Transverse colon (tissue), 4 donors: ENCODE results near the gene TMEM187. TPM values are rescaled to one million over a fixed set of nuclear protein-coding genes. Genes with fewer than 3 reads are reported as not detected.
A peak's percentile ranks its signal among the peaks of the same experiment; 100 is the strongest.

Experiments used
- DNase-seq: peaks from one replicate; pipeline ENCODE4 v3.0.0-alpha.2; 2019
- H3K27ac ChIP-seq, 4 donors: fragments of 200-600 bp; sonication (generic); 2 replicates each; pipeline ENCODE4 v1.5.1; 2016 to 2018; ENCODE audit warnings: inconsistent platforms in 4 of 4
- H3K27me3 ChIP-seq: fragments of 200-600 bp; sonication (generic); 2 replicates; pipeline ENCODE4 v1.5.1; 2017; ENCODE audit warnings: inconsistent platforms
- H3K36me3 ChIP-seq, 4 donors: fragments of 200-600 bp; sonication (generic); 2 replicates each; pipeline ENCODE4 v1.5.1; 2017 to 2019; ENCODE audit warnings: inconsistent platforms in 4 of 4
- H3K4me1 ChIP-seq, 4 donors: fragments of 200-600 bp; sonication (generic); 2 replicates each; pipeline ENCODE4 v1.5.1; 2017 to 2020; ENCODE audit warnings: inconsistent platforms in 4 of 4
- H3K4me3 ChIP-seq, 4 donors: fragments of 200-600 bp; sonication (generic); 1 replicate in 1 of 4; 2 replicates in 3 of 4; pipeline versions ENCODE4 v1.5.1 to v1.6.1; 2017 to 2019; ENCODE audit warnings: inconsistent platforms in 4 of 4
- H3K9me3 ChIP-seq, 2 donors: fragments of 200-600 bp; sonication (generic); 2 replicates each; pipeline ENCODE4 v1.5.1; 2017 to 2019; ENCODE audit warnings: inconsistent platforms in 2 of 2
- CTCF ChIP-seq, 5 experiments: fragments of 200-600 bp in 3 of 5; fragments of 450-650 bp in 2 of 5; sonication (generic) in 3 of 5; IDR thresholded peaks; 1 replicate in 2 of 5; 2 replicates in 3 of 5; pipeline ENCODE4 v1.5.1; 2016 to 2017; ENCODE audit warnings: antibody characterized with exemption in 5 of 5, inconsistent platforms in 3 of 5, mild to moderate bottlenecking in 2 of 5, moderate library complexity in 1 of 5
- EP300 ChIP-seq: sonication (generic); formaldehyde crosslinking; IDR thresholded peaks from one replicate; pipeline ENCODE4 v1.6.1; 2017; ENCODE audit warnings: antibody characterized with exemption, low read depth
- POLR2A ChIP-seq: fragments of 450-650 bp; IDR thresholded peaks from one replicate; pipeline ENCODE4 v1.6.1; 2016; ENCODE audit warnings: antibody characterized with exemption, mild to moderate bottlenecking, moderate library complexity
- POLR2AphosphoS5 ChIP-seq, 3 donors: sonication (generic); formaldehyde crosslinking; IDR thresholded peaks; one replicate each; pipeline ENCODE4 v1.6.1; 2016; ENCODE audit warnings: antibody characterized with exemption in 3 of 3
- WGBS, 2 donors: methylation state at CpG; one replicate each; pipeline ENCODE4 v1.1.5; 2018; ENCODE audit warnings: low coverage in 1 of 2; 5-methylcytosine and 5-hydroxymethylcytosine counted together
- in situ Hi-C, 4 donors: fragments of 200-750 bp; cut with MboI; loops; one replicate each; pipeline versions ENCODE4 v1.15.0 to v1.15.1; 2017; ENCODE audit warnings: low sequenced_read_pairs in 3 of 4, low pct_ligation_motif_present in 1 of 4, low pct_unique_long_range_greater_than_20kb in 1 of 4
- intact Hi-C: fragments of 100-400 bp; cut with DNase I; formaldehyde crosslinking; loops from one replicate; pipeline ENCODE4 v1.15.1; 2023; ENCODE audit warnings: low total_unique reads
- total RNA-seq, 4 donors: library from RNA; depleted of rRNA; stranded (reverse); fragments of >200 nt; gene quantifications; one replicate each; pipeline ENCODE4 v1.1.0, GENCODE V29; 2016

TMEM187 gene
- total RNA-seq, 4 donors from 2014 or later, result 1.6 to 11.2 (median 5.5) TPM

DNA sequence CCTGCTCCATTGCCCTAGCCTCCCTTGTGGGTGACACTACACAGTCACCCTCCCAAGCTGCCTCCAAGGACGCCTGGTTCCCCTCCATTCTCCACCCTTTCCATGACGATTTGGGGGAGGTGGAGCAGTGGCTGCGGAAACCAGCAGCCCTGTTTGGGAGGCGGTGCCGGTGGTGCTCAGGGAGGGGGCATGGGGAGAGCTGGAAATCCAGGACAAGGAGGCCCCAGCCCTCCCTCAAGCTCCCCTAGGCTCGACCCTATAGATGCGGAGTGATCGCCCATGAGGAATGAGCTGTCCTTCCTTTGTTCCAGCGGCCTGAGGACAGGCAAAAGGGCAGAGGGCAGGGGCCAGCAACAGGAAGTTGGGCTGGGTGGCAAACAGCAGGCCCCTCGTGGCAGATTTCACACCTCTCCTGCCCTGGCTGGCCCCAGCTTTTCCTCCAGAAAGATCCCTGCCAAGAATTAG is 24.5 kb upstream of the TMEM187 start:
- no peaks in the 10 kb centered on the region for H3K27me3 ChIP-seq
- intact Hi-C loops (no loop called here), in situ Hi-C loops (loop anchor here in 1 of 4 donors (25.0 kb wide), 2 partner anchors 161 to 986 kb away; partner anchors contain the start of genes IDH3G, SRPK3 and SSR4)
- H3K27ac ChIP-seq, result peak overlapping the region; percentile 58 to 72 (median 66)
- H3K4me1 ChIP-seq, result peaks cover 0 to 13% (median 0%) of the 10 kb centered on the region in 4 donors
- H3K36me3 ChIP-seq, result no peaks in the 10 kb centered on the region
- DNase-seq, result no peak
- WGBS, 2 donors, result 82% methylated on average over 10 of the region's 10 CpGs; no CpG with 5 or more reads in 1 of the 2 donors
- TF ChIP-seq EP300 (no peak), POLR2A (no peak), CTCF (IDR thresholded peaks at IDR 0.05) (no peak), POLR2AphosphoS5 (IDR thresholded peaks at IDR 0.05) (no peak)
- H3K4me3 ChIP-seq, result no peak overlapping the region
- no peaks in the 10 kb centered on the region for H3K9me3 ChIP-seq

DNA sequence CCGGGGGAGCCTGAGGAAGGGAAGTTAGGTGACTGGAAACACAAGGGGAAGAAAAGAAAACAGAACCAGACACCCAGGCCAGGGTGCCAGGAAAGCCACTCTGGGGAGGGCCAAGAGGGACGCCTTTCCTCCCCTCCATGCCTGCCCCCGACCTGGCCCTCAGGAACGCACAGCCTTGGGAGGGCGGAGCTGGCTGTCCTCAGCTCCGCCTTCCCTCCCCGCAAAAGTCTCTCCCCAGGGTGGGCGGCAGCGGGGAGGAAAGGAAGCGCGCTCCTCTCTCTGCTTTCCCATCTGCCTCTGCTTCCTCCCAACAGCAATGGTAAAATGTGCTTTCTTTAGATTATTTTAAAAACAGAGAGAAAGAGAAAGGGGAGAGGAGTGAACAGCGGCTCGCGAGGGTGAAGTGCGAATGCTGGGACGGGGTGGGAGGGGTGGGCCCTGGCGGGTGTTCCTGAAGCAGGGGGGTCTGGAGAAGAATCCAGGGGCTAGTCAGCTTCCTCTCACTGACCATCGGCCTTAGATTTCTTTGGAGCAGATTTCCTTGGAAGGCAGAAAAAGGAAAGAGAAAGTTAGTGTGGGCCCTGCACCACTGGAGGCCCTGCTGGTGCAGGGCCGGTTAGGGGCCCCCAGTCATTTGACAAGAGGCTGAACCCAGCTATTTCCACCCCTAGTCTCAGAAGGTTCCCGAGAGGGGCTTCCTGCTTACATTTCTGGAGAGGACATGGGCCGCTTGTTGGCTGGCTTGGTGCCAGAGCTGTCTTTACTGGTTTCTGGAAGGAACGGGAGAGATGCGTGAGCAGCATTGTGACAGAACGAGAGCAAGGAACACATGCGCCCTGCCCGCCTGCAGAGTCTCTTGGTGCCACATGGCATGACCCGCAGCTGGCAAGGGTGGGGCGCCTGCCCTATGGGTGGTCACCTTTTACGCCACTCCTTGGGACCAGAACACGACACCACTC is 23.4 kb upstream of the TMEM187 start:
- WGBS, 2 donors, result 72% methylated on average over 30 of the region's 30 CpGs; no CpG with 5 or more reads in 1 of the 2 donors
- H3K4me1 ChIP-seq, result peaks cover 0 to 13% (median 0%) of the 10 kb centered on the region in 4 donors

DNA sequence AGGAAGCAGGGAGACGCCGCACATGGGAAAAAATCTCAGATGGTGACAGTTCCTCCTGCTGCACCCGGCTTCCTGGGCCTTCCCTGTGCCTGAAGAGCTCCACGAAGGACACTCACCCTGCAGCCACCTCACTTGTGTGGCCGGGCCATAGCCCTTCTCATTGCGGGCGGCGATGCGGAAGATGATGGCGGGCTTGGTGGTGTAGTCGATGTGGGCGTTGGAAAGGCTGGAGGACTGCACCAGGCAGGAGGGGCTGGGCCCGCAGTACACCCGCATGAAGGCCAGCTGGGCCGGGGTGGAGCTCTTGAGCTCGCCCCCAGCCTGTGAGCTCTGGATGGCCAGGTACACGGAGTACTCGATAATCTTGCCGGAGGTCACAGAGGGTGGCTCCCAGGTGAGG is 22.4 kb upstream of the TMEM187 start:
- Histone ChIP-seq H3K36me3 (no peaks in the 10 kb centered on the region), H3K27me3 (no peaks in the 10 kb centered on the region), H3K4me3 (no peak overlapping the region), H3K4me1 (peaks cover 0 to 12% (median 0%) of the 10 kb centered on the region in 4 donors), H3K9me3 (no peaks in the 10 kb centered on the region), H3K27ac (peak overlapping the region; percentile 58 to 72 (median 66))
- no peak for TF ChIP-seq EP300
- no peak for TF ChIP-seq POLR2A
- no peak for TF ChIP-seq POLR2AphosphoS5 (IDR thresholded peaks at IDR 0.05)
- no peak for TF ChIP-seq CTCF (IDR thresholded peaks at IDR 0.05)
- no peak for DNase-seq
- in situ Hi-C loops (loop anchor here in 2 of 4 donors (25.0 kb wide), 2 partner anchors 188 to 587 kb away; partner anchors contain the start of genes G6PD (in 1 of the 2), IKBKG (in 1 of the 2) and PLXNB3 (in 1 of the 2)), intact Hi-C loops (loop anchor here (5.0 kb wide), 1 partner anchor 183 kb away; no protein-coding TSS in a partner anchor)
- 93% methylated on average over 9 of the region's 19 CpGs; no CpG with 5 or more reads in 1 of the 2 donors for WGBS, 2 donors

More for the DNA sequence above, 23.4 kb upstream of the TMEM187 start:
- intact Hi-C loops (no loop called here), in situ Hi-C loops (loop anchor here in 1 of 4 donors (25.0 kb wide), 2 partner anchors 162 to 987 kb away; partner anchors contain the start of genes IDH3G, SRPK3 and SSR4)
- no peaks in the 10 kb centered on the region for H3K36me3 ChIP-seq
- TF ChIP-seq POLR2A (no peak), EP300 (no peak), CTCF (IDR thresholded peaks at IDR 0.05) (no peak), POLR2AphosphoS5 (IDR thresholded peaks at IDR 0.05) (no peak)
- no peak overlapping the region for H3K4me3 ChIP-seq
- DNase-seq, result no peak
- peak overlapping the region; percentile 58 to 72 (median 66) for H3K27ac ChIP-seq
- H3K27me3 ChIP-seq, result no peaks in the 10 kb centered on the region
- no peaks in the 10 kb centered on the region for H3K9me3 ChIP-seq
